Cerebellar cortex (tissue), 1 donor: Measurements from ENCODE around the gene NDUFA11.
"Not testable (repeated sequence)": the region's sequence is repeated elsewhere in the genome, so short reads cannot be mapped to it uniquely, and the experiment has no call there.

Experiments used
- DNase-seq: peaks from one replicate; pipeline ENCODE4 v3.0.0-alpha.2; 2015; ENCODE audit warnings: low spot score

NDUFA11 gene

GRCh38 chr19:5889288-5889971 is 14.2 kb downstream of the NDUFA11 start:
- no peak for DNase-seq

DNA sequence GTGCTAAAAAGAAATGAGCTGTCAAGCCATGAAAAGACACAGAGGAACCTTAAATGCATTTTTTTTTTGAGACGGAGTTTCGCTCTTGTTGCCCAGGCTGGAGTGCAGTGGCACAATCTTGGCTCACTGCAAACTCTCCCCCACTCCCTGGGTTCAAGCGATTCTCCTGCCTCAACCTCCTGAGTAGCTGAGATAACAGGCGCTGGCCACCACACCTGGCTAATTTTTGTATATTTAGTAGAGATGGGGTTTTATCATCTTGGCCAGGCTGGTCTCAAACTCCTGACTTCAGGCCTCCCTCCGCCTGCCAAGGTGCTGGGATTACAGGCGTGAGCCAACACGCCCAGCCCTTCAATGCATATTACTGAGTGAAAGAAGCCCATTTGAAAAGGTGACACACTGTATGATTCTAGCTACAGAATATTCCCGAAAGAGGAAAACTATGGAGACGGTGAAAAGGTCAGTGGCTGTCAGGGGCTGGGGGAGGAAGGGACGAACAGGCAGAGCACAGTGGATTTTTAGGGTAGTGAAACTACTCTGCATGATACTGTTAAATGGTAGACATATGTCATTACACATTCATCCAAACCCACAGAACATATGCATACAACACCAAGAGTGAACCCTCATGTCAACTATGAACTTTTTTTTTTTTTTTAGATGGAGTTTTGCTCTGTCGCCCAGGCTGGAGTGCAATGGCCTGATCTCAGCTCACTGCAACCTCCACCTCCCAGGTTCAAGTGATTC is 19.4 kb downstream of the NDUFA11 start:
- not testable (repeated sequence) for DNase-seq

DNA sequence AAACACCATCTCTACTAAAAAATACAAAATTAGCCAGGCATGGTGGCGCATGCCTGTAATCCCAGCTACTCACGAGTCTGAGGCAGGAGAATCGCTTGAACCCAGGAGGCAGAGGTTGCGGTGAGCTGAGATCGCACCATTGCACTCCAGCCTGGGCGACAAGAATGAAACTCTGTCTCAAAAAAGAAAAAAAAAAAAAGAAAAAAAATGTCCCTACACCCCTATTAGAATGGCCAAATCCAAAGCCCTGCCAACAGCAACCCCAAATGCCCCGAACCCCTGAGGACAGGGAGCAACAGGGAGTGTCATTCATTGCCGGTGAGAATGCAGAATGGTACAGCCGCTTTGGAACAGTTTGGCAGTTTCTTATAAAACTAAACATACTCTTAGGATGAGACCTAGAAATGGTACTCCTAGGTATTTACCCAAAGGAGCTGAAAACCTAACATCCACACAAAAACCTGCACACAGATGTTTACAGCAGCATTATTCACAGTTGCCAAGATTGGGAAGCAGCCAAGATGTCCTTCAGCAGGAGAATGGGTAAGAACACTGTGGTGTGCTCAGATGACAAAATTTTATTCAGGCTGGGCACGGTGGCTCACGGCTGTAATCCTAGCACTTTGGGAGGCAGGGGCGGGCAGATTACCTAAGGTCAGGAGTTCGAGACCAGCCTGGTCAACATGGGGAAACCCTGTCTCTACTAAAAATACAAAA is 20.3 kb downstream of the NDUFA11 start:
- DNase-seq: not testable (repeated sequence)

DNA sequence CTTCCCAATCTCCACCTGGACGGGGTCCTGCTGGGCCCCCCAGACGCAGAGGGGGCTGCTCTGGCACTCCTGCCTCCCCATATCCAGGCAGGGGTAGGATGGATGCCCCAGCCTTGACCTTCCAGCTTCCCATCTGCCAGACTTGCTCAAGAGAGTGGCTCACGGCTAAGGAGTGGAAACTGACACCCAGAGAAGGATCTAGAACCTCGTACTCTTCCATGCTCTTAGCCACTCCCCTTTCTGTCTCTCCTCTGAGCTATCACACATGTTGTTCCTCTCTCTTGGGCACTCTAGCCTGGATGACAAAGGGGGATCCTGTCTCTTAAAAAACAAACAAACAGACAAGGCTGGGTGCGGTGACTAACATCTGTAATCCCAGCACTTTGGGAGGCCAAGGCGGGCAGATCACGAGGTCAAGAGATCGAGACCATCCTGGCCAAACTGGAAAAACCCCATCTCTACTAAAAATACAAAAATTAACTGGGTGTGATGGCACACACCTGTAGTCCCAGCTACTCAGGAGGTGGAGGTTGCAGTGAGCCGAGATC is 21.1 kb downstream of the NDUFA11 start:
- DNase-seq: no peak

- no peak for DNase-seq
Observed at GRCh38 chr19:5881543-5882299, 21.9 kb downstream of the NDUFA11 start.

GRCh38 chr19:5880604-5881078 is 22.9 kb downstream of the NDUFA11 start:
- no peak for DNase-seq

DNA sequence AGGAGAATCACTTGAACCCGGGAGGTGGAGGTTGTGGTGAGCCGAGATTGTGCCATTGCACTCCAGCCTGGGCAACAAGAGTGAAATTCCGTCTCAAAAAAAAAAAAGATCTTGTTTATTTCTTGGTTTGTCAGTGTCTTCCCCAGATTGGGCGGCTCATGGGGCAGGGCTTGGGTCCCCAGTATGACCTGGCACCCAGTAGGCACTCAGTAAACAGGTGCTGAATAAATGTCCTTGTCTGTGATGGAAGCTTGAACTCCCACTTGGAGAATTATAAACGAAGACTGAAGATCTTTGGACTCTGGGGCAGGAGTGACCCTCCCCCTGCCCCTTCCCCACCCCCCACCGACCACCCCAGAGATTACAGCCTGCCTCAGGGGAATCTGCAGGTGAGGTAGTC is 23.4 kb downstream of the NDUFA11 start:
- no peak for DNase-seq

DNA sequence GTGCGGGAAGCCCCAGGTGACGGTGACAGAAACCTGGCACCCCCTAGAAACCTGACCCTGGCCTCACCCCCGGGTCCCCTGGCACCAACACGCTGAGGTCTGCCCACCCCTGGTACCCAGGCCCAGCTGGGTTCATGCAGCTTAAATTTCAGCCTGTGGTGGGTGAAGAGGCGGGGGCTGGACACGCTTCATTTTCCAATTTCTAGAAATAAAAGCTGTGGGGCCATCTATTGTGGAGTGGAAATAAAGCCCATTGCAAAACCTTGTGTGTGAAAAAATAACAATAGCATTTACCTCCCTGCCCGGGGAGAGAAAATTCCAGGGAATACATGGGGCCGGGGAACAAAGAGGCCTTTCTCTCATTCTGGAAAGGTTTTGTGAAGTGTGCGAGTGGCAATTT is 25.7 kb downstream of the NDUFA11 start:
- no peak for DNase-seq

- no peak for DNase-seq
Observed at GRCh38 chr19:5877427-5877826, 26.2 kb downstream of the NDUFA11 start.

DNA sequence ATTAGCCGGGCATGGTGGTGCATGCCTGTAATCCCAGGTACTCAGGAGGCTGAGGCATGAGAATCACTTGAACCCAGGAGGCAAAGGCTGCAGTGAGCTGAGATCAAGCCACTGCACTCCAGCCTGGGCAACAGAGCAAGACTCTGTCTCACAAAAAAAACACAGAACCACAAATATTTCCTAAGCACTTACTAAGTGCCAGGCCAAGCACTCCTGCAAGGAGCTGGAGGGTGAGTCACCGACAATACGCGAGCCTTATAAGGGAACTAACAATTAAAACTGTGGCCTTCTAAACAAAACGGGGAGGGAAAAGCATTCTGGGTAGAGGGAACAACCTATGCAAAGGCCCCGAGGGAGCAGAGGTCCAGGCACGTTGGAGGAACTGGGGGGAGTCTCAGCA is 29.1 kb downstream of the NDUFA11 start:
- not testable (repeated sequence) for DNase-seq

- no peak for DNase-seq
Observed at GRCh38 chr19:5873617-5874199, 29.9 kb downstream of the NDUFA11 start.

- DNase-seq: no peak
Observed at GRCh38 chr19:5870986-5871394, 32.6 kb downstream of the NDUFA11 start.

- DNase-seq: no peak
Observed at GRCh38 chr19:5867201-5868136, 36.1 kb downstream of the NDUFA11 start.

GRCh38 chr19:5865772-5866171 is 37.8 kb downstream of the NDUFA11 start:
- DNase-seq: no peak

- DNase-seq: no peak
Observed at GRCh38 chr19:5864725-5865486, 38.7 kb downstream of the NDUFA11 start.

DNA sequence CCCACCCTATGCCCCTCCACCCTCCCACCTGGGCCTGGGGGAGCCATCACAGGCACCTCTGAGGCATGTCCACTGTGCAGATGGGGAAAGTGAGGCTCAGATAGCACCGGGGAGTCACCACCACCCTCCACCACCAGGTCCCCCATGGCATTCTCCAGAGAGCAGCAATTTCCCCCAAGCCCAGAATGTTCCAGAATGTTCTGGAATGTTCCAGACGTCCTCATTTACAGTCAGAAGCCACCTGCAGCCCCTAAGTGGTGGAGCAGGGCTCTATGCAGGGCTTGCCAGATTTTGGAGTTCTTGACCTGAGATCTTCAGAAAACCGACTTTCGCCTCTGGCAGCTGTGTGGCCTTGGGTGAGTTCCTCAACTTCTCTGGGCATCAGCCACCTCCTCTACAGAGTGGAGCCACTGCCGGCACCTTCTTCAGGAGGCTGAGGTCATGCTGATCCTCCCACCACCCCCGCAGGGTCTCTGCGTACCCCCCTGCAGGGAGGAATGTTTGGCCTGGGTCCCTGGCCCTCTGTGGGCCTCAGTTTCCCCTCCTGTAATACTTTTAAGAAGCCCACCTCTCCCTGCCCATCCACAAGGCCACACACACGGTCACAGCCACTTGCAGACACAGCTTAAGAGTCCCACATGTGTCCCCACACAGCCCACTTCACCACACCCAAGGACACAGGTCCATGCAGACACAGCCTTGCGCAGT is 39.4 kb downstream of the NDUFA11 start:
- no peak for DNase-seq

DNA sequence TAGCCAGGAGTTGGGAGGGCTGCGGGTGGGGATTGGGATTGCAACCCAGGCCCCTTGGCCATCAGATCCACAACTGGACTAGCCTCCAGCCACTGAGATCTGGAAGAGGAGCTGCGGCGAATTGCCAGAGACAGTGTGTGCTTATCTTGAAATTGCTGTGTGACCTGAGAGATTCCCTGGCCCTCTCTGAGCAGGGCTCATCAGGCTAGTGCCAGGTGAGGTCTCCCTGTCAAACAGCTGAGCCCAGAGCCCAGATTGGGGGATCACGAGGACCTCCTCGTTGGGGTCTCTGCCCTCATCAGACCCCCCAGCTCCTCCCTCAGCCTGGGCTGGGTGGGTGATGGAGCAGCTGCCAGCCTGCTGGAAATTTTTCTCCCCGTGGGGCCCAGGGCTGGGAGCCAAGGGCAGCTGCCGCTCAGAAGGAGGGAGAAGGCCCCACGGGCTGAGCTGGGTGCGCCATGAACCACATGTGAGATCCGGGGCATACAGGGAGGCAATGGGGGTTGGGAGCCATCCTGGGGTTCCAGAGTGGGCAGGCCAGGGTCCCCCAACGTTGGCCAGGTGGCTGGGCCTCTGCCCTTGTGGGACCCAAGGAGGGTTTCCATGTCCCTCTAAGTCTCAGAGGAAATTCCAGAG is 40.4 kb downstream of the NDUFA11 start:
- DNase-seq: no peak
